GM18868 (cell line): ENCODE measurements around the gene ZBTB7C.
A peak's percentile ranks its signal among the peaks of the same experiment; 100 is the strongest.

Experiments
- ATAC-seq: cut with Tn5 transposase; IDR thresholded peaks from one replicate; pipeline ENCODE4 v1.9.1; 2021; ENCODE audit warnings: mild to moderate bottlenecking, moderate library complexity; ENCODE audit not compliant: unreplicated experiment

Gene ZBTB7C

DNA sequence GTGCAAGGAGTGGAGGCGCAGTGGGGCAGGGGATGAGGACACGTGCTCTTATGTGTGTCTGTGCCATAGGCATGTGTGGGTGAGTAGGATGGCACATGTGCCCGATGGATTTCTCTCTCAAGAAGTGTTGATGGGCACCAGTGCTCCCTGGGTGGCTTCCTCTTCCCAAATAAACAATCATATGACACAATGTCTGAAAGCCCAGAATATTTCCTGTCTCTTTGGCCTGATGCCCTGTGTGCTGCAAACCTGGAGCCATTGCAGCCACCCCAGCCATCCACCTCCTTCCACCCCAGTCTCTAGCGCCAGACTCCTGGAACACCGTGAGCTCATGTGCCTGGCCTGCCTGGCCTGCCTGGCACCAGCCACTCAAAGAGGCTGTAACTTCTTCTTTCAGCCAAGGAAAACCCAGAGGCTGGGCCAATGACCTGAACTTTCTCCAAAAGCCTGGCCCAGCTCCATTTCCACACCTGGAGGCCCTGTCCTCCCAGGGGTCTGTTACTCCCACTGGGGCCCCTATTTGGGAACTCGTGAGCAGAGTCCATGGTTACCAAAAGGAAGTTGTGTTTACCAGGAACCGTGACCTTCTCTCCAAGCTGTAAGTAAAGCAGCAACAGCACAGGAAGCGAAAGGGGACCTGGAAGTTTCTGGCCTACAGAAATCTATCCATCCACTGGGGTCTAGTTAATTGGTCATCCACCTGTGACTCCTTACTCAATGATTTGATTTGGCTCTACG lies 9.5 kb upstream of the ZBTB7C start:
- no peak for ATAC-seq

DNA sequence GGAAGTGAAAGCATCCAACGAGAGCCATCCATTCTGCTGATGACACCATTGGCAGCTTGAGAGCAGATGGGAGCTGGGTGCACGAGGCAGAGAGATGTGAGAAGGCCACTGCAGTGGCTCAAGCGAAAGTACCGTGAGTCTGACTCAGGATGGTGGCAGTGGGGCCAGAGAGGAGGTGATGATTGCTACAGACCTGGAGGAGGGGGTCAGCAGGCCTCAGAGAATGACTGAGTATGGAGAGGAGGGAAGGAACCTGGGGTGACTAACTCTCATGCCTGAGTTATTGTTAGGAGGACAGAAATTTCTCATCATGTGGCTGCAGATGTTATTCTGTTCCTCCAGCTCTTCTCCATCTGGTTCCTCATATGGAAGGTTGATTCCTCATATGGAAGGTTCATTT lies 8.8 kb upstream of the ZBTB7C start:
- ATAC-seq = no peak

DNA sequence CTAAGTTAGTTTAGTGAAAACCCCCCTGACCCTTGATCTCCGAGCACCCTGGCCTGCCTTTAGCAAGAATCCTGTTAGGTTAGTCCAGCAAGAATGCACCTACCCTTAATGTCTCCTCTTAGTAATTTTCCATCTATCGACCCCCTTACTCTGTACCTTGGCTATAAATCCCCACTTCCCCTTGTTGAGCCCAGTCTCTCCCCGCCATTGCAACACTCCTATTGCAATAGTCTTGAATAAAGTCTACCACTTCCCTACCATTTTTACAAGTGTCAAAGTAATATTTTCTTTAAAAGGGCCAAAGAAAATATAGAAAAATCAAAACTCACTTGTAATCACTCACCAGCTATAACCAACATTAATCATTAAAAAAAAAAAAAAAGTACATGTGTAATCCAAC lies 4.2 kb upstream of the ZBTB7C start:
- ATAC-seq = no peak

DNA sequence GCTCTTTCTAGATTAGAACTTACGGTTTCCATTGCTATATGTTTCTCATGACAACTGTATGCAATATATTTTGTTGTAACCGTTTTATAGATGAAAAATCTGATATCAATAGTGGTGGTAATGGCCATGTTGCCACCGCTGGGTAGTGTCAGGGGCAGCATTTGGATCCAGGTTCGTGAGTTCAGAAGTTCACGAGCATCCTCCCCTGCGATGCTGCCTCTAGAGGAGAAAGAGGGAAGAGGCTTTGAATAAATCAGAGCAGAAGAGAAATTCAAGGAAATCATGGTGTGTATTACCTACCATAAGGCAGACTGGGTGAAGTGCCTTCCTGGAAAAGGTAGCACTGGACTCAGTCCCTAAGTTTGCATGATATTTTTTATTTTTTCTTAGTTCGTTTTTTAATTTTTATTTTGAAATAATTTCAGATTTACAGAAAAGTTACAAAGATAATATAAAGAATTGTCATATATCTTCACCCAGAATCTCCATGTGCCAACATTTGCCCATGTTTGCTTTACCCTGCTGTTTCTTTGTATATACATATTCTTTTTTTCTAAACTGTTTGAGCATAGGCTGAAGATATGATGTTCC lies 3.3 kb upstream of the ZBTB7C start:
- ATAC-seq = no peak

DNA sequence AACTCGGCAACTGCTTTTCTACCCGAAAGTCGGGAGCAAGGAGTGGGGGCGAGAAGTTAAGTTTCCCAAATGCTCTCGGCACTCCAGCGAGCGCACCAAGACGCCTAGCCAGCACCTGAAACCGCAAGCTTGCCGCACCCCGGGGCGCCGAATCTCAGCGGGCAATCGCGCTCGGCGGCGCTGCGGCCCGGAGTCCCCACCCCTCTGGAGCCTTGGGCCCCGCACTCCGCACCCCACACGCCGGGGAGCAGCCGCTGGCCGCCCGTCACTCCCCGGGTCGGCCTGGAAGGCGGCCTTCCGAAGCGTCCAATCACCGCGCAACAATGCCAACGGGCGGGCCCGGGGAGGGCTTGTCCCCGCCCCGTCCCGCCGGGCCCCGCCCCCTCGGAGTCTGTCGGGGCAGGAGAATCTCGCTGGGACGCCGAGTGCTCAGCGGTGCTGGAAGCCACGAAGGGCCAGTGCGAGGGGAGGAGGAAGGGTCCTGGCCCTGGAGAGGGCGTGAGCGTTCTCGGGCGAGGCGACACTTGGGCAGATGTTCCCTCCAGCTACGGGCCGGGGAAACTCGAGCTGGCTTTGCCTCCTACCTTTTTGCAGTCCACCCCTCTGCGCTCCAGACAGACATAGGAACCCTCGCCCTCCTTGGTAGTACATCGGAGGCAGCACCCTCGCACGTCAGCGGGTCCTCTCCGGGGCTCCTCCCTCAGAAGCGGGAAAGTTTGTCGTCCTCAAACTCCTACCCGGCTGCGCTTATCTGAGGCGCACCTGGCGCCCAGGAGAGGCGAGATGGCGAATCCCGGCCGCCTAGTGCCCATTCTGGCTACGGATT lies 1.1 kb upstream of the ZBTB7C start:
- peak; percentile 98 for ATAC-seq

DNA sequence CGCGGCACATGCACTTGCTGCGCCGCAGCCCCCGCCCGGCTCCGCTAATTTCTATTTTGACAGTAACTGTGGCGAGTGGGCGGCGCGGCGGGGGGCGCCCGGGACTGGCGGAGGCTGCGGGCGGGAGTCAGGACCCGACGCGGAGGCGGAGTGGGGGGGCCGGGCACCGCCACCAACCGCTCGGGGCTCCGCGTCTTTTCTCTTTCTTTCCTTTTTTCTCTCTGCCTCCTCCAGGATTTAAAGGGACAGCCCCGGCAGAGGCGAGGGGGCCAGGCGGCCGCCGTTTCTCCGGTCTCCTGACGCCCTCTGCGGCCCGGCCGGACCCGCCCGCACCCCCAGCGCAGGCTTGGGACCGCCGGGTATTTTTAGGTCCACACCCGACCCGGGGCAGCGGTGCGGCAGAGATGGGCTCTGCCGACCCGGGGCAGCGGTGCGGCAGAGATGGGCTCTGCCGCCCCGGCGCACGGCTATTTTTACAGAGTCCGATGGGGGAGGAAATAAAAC lies 460 bp upstream of the ZBTB7C start:
- ATAC-seq = peak; percentile 5

DNA sequence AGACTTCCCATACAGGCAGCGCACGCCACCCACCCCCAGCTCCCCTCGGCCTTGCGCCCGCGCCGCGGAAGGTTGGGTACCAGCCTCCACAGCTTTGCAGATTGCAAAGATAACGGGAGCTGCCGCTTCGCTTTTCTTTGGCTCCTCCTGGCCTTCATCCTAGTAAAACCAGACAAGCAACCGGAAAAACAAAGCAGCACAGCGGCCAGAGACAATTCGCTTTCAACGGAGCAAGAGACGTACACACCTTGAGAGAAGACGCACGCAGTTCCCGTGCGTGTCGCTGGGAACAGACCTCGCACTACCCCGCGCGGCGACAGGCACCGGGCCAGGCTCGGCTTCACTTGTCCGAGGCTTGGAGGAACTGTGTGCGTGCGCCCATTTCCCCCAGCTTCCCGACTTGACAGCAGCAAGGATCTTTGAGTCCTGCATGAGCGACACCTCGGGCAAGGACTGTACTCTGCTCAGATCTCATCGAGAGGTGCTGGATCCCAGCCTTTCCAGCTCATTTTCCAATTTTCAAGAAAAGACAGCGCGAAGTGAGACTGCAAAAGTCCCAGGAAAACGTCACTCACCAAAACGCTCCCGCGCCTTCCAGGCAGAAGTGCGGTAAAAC lies 964 bp downstream of the ZBTB7C start:
- no peak for ATAC-seq

DNA sequence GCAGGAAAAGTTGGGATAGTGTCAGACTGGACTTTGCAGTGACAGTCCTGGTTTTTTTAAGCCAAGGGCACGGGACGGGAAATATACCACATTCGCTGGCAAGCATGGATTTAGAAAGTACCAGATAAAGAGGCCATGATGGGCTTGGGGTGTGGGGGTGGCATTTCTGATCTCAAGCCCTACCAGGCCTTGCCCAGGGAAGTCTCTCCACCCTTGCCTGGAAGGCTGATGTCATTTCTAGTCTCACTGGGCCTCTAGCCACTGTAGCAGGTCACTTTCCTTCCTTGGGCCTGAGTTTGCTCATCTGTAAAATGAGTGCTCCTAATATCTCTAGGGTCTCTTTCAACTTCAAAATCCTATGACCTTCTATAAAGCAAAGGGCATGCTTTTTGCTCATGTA lies 1.8 kb downstream of the ZBTB7C start:
- ATAC-seq = no peak

DNA sequence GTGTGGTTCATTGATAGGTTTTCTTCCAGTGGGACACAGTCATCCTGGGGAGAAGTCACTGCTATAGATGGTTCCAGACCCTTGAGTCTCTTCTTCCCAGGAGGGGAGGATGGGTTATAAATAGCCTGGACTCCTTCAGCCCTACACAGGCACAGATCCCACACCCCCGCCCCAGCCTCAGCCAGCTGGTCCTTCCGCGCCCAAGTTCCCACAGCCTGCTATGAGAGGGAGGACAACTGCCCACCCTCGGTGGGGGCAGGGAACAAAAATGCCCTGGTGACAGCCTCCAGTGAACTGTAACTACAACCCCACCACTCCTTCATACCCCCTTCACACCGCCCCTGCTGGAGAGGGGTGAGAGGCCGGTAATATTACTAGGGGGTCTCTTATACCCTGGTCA lies 3.2 kb downstream of the ZBTB7C start:
- ATAC-seq = no peak

DNA sequence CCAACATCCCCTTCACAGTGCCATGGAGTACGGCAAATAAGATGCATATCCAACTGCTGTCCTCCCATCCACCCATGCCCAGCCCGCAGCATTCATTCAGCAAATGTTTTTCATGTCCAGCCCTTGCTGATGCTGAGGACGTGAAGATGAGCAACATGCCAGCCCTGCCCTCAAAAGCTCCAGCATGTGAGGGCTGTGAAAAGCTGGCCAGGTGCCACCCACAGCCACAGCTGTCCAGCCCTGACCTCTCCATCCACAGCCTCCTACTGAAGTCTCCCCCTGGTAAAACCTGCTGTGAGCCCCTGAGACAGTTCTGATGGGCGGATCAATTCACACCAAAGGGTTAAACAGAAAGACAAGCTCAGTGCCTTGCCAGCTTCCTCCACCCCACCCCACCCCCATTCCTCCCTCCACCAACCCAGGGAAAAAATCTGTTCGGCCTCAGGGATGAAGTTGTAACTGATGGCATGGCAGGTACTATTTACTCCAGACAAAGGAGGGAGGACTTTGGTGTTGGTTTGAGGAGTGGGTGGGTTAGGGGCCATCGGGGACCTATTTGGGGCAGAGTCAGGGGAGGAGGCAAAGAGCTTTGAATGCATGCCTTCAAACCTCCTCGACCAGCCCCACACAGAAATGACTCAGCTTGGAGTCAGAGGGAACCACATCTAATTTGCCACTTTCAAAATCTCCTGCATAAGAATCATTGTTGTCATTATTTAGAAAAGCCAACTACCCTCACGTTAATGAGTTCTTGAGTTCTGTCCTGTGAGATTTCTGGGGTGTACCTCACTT lies 4.3 kb downstream of the ZBTB7C start:
- no peak for ATAC-seq

DNA sequence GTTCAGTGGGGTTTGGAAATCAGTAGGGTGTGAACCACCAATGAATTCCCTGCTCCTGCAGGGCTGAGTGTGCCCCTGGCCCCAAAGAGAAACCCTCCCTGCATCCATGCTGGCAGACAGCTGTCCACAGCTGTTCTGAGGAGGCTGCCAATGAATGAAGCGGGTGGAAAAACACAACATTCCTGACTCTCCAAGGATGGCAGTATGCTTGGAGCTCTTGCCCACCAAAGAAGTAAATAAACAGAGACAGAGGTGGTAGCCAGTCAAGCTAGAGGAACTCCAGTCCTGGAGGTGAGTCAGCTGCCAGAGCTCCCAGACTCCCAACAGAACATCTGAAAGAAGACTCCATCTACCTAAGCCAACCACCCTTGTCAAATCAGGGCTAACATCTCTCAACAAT lies 6.2 kb downstream of the ZBTB7C start:
- no peak for ATAC-seq

DNA sequence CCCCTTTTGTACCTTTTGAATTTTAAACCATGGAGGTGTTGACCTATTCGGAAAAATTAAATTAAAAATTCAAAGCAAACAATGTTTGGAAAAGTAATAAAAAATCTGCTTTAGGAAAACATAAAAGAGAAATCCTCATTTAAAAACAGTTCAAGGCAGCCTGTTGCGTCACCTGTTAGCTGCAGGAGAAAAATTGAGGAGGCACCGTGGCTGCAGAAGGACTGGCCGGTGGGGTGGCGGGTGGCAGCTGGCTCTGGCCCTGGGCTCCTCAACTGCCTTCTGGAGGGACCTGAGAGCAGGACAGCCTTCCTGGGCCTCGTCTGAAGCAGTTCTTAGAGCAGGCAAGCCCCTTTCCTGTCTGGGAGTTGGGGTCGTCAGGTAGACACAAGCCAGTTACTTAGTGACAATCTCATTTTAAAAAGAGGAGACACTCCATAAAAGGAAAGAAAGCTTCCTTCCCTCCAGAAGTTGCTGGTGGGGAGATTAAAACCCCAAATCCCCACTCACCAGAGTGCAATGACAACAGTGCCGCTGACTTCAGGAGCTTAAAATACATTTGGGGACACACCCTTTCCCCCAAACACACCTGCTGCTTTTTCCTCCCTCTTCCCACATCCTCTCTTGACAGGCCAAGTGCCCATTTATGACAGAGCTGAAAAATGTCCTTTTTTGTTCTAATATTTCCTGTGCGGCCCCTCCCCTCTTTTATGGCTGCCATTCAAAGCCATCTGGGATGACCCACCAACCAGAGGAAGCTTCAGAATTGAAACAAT lies 9.7 kb downstream of the ZBTB7C start:
- no peak for ATAC-seq

DNA sequence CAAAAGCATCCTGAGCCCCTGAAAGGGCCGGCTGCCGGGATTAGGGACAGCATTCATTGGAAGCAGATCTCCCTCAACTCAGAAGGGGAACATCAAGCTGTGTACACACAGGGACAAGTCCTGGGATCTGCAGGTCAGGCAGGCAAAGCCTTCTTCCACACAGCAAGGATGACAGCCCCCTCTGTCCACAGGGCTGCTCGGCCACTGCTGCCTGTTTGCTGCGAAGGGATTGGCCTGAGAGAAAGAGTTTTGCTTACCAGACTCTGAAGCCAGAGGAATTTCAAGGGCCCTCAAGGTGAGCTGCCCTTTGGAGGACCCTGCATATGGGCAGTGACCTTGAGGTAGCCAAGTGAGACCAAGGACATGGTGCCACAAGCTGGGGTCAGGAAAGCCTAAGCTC lies 11.1 kb downstream of the ZBTB7C start:
- ATAC-seq = no peak

DNA sequence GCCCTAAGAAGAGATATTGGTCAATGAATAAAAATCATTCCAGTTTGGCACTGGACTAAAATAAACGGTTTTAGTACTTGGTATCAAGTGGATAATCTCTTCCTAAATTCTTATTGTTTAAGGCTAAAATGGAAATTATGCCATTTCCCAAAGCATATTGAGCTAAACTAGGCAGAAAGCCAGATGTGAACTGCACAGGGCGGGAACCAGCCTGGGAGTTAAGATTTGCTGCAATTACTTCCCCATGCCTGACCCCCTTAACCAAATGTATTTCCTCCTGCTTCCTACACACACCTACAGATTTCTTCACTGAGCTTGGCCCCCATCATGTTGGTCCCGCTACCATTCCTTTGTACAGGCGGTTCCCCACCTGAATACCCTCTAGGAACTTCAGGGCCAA lies 12.2 kb downstream of the ZBTB7C start:
- ATAC-seq = no peak

DNA sequence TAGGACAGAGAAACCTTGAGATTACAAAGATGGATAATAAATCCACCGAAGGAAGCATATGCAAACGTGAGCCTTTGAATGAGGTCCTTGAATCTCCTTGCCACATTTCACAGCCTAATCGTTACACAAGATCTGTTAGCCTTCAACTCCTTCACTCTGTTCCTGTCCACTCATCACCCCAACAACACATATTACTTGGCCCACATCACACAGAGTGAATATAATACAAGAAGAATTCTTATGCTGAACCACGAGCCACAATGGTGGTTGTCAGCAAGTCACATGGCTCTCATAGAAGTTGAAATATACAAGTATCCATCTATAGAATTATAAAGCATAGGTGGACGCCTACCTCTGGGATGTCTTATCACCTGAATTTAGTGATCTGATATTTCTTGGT lies 12.6 kb downstream of the ZBTB7C start:
- no peak for ATAC-seq

DNA sequence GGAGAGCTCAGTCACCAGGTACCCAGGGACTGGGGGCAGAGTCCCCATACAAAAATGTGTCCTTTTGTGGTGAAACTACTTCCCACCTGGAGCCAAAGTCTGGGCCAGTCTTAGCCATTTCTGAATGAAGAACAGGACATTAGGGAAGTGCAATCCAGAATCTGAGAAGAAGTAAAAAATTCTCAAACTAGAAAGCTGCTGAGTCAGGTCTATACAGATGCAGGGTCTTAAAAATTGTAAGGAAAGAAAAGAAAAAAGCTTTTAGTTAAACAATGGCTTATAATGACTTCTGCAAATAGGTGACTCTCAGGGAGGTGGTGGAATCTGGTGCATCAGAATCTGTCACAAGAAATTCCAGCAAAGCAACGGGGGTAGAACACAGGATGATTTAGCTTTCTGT lies 13.5 kb downstream of the ZBTB7C start:
- no peak for ATAC-seq

DNA sequence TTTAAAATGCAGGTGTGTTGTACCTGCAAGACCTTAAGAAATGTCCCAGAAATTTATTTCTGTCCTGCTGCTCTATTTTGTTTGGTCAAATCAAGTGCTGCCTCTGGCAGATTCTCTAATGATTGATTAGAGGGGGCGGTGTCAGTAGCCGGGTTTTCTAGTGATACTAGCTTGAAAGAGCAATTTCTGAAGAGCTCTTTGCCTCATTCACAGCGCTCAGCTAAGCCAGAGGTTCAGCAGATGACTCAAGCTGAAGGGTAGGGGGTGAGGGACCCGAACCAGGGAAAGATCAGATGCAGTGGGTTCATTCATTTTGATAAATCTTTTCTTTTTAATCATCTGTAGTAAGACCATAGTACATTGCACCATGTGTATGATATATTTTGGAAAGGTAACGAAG lies 15.0 kb downstream of the ZBTB7C start:
- ATAC-seq = no peak

DNA sequence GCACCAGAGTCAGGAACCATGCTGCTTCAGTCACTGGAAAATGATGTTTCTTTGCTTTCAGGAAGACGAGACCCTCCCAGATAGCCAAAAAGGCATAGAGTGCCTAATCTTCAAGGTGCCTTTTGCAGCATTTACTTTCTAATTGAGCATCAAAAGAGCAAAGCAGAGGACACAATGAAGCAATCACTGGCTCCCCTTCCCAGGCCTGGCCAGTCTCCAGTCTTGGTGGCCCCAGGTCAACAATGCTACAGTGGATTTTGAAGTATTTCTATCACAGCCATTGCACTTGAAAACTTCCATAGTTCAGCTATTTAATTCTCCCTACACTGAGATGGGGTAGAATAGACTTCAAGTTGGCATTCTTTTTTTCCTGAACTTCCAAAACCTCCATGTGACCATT lies 15.4 kb downstream of the ZBTB7C start:
- no peak for ATAC-seq

DNA sequence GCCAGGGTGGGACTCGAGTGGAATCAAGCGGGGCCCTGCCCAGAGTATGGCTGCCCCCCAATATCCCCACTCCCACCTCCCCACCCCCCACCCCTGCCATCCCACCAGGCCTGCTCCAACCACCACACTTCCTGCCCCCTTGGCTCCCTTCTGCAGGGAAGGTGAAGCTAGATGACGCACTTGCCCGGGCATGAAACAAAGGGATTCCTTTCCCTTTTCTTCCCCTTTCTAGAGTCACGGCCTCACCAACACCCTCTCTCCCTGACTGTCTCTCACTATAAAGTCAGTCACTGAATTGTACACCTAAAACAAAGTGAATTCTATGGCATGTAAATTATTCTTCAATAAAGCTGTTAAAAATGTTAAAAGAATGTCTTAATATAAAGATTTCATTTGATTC lies 16.0 kb downstream of the ZBTB7C start:
- no peak for ATAC-seq

DNA sequence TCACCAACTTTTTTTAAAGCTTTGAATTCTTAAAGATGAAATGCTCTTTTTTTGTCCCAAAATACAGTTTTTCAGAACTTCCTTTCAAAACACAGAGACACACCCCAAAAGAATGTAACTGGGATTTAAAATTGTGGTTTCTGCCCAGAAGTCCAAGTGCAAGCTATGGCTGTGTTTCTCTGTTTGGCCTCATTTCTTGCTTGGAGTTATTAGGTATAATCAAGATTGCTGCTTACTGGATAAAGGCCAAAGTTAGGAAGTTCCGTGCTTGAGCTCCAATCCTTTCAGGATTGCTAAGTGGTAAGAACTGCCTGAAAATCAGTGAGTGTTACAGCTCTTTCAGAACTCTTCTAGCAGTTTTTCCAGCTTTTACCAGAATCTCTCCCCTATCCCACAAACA lies 16.9 kb downstream of the ZBTB7C start:
- no peak for ATAC-seq
